IMR-90 (cell line): ENCODE results near the gene KCNAB2. TPM values are rescaled to one million over a fixed set of nuclear protein-coding genes. Genes with fewer than 3 reads are reported as not detected.

ENCODE experiments used
- ATAC-seq: fragments of 200-7000 bp; cut with Tn5 transposase; 2 replicates; pipeline ENCODE4 v1.9.1; 2020; ENCODE audit warnings: low read depth, mild to moderate bottlenecking, moderate library complexity
- BruUV-seq: library from RNA; stranded (reverse); fragments of 400-500 nt; replicated peaks from 2 replicates; lab custom pipeline; 2021; lab: Mats Ljungman, UMichigan
- CTCF ChIA-PET: fragments of 300-600 bp; formaldehyde crosslinking; extraction: SDS; loops from one replicate; lab custom pipeline; 2021; ENCODE audit warnings: antibody characterized with exemption; lab: Yijun Ruan, JAX
- POLR2A ChIA-PET: fragments of 300-600 bp; sonication (Branson Sonifier 250); formaldehyde crosslinking; loops from one replicate; lab custom pipeline; 2022; ENCODE audit warnings: antibody characterized with exemption; ENCODE audit not compliant: unreplicated experiment; lab: Charles Lee
- DNase-seq: peaks from one replicate; pipeline ENCODE4 v3.0.0; 2013
- H2AFZ ChIP-seq: replicated peaks from 2 replicates; pipeline ENCODE3; 2013; ENCODE audit warnings: low read length, mild to moderate bottlenecking; ENCODE audit not compliant: poor library complexity
- H2AK5ac ChIP-seq: 2 replicates; pipeline ENCODE4 v1.6.1; 2013; ENCODE audit warnings: low read depth, low read length, inconsistent platforms
- H2AK9ac ChIP-seq: replicated peaks from 2 replicates; pipeline ENCODE3; 2013; ENCODE audit warnings: mild to moderate bottlenecking, low read depth, low read length, moderate library complexity; ENCODE audit not compliant: poor library complexity
- H2BK120ac ChIP-seq: 2 replicates; pipeline ENCODE4 v1.6.1; 2013; ENCODE audit warnings: low read depth, low read length, inconsistent platforms
- H2BK15ac ChIP-seq: 3 replicates; pipeline ENCODE4 v1.6.1; 2013; ENCODE audit warnings: low read depth, low read length, inconsistent platforms
- H2BK20ac ChIP-seq: 2 replicates; pipeline ENCODE4 v1.6.1; 2013; ENCODE audit warnings: low read depth, mild to moderate bottlenecking, inconsistent platforms, low read length, moderate library complexity
- H2BK5ac ChIP-seq: 2 replicates; pipeline ENCODE4 v1.6.1; 2013; ENCODE audit warnings: mild to moderate bottlenecking, low read depth, low read length, inconsistent platforms; ENCODE audit not compliant: poor library complexity, severe bottlenecking
- H3K14ac ChIP-seq: replicated peaks from 2 replicates; pipeline ENCODE4 v1.6.1; 2013; ENCODE audit warnings: low read depth, low read length, inconsistent platforms
- H3K18ac ChIP-seq: 2 replicates; pipeline ENCODE4 v1.6.1; 2013; ENCODE audit warnings: low read depth, low read length, control low read depth
- H3K23ac ChIP-seq: 2 replicates; pipeline ENCODE4 v1.6.1; 2013; ENCODE audit warnings: low read depth, low read length, inconsistent platforms
- H3K27ac ChIP-seq: 2 replicates; pipeline ENCODE4 v1.5.1; 2013; ENCODE audit warnings: mild to moderate bottlenecking, control low read depth, low read length; ENCODE audit not compliant: insufficient read depth
- H3K27me3 ChIP-seq: 2 replicates; pipeline ENCODE4 v1.6.1; 2013; ENCODE audit warnings: low read length; ENCODE audit not compliant: control insufficient read depth, insufficient read depth
- H3K36me3 ChIP-seq: 2 replicates; pipeline ENCODE4 v1.6.1; 2013; ENCODE audit warnings: low read length, mixed read lengths; ENCODE audit not compliant: control insufficient read depth, insufficient read depth
- H3K4ac ChIP-seq: 2 replicates; pipeline ENCODE4 v1.6.1; 2013; ENCODE audit warnings: low read depth, low read length, inconsistent platforms
- H3K4me1 ChIP-seq: 2 replicates; pipeline ENCODE4 v1.6.1; 2013; ENCODE audit warnings: low read length, mixed read lengths; ENCODE audit not compliant: control insufficient read depth, insufficient read depth
- H3K4me2 ChIP-seq: 2 replicates; pipeline ENCODE4 v1.6.1; 2013; ENCODE audit warnings: low read depth, mild to moderate bottlenecking, control low read depth, low read length, moderate library complexity
- H3K4me3 ChIP-seq: 2 replicates; pipeline ENCODE4 v1.5.1; 2013; ENCODE audit warnings: low read depth, mild to moderate bottlenecking, control low read depth, low read length, moderate library complexity; ENCODE audit not compliant: insufficient read depth
- H3K56ac ChIP-seq: 2 replicates; pipeline ENCODE4 v1.6.1; 2013; ENCODE audit warnings: low read length, inconsistent platforms; ENCODE audit not compliant: insufficient read depth; ENCODE audit errors: extremely low read depth
- H3K79me1 ChIP-seq, 2 experiments: 2 replicates each; pipeline ENCODE4 v1.6.1; 2013; ENCODE audit warnings: low read length in 2 of 2, inconsistent platforms in 1 of 2, low read depth in 1 of 2
- H3K9ac ChIP-seq: 2 replicates; pipeline ENCODE4 v1.6.1; 2013; ENCODE audit warnings: low read depth, low read length, control low read depth
- H3K9me1 ChIP-seq: 2 replicates; pipeline ENCODE4 v1.6.1; 2013; ENCODE audit warnings: low read length, inconsistent platforms; ENCODE audit not compliant: insufficient read depth
- H3K9me3 ChIP-seq: 2 replicates; pipeline ENCODE4 v1.6.1; 2013; ENCODE audit warnings: low read length; ENCODE audit not compliant: control insufficient read depth, insufficient read depth
- H4K20me1 ChIP-seq: 2 replicates; pipeline ENCODE4 v1.6.1; 2013; ENCODE audit warnings: low read length, inconsistent platforms; ENCODE audit not compliant: insufficient read depth
- H4K5ac ChIP-seq: 2 replicates; pipeline ENCODE4 v1.6.1; 2013; ENCODE audit warnings: mild to moderate bottlenecking, low read depth, low read length, control low read depth
- H4K8ac ChIP-seq, 2 experiments: 2 replicates each; pipeline ENCODE4 v1.6.1; 2013; ENCODE audit warnings: low read depth in 2 of 2, low read length in 2 of 2, control low read depth in 1 of 2, inconsistent platforms in 1 of 2
- H4K91ac ChIP-seq: 2 replicates; pipeline ENCODE4 v1.6.1; 2013; ENCODE audit warnings: low read depth, low read length, inconsistent platforms; ENCODE audit not compliant: insufficient read depth
- CEBPB ChIP-seq: IDR thresholded peaks from 2 replicates; pipeline ENCODE4 v1.6.1; 2012; ENCODE audit warnings: low read depth, low read length, improper control_type of control experiment
- CHD1 ChIP-seq: IDR thresholded peaks from 2 replicates; pipeline ENCODE4 v1.6.1; 2012; ENCODE audit warnings: low read depth, low read length, improper control_type of control experiment
- FOS ChIP-seq: fragments of 150-350 bp; IDR thresholded peaks from 2 replicates; pipeline ENCODE4 v1.6.1; 2016; ENCODE audit warnings: low read depth, low read length
- MAZ ChIP-seq: IDR thresholded peaks from 2 replicates; pipeline ENCODE4 v1.6.1; 2012; ENCODE audit warnings: low read depth, mild to moderate bottlenecking, low read length, improper control_type of control experiment, moderate library complexity, borderline replicate concordance
- MXI1 ChIP-seq: IDR thresholded peaks from 2 replicates; pipeline ENCODE4 v1.6.1; 2012; ENCODE audit warnings: low read depth, mild to moderate bottlenecking, low read length, moderate library complexity, borderline replicate concordance
- NFE2L2 ChIP-seq: fragments of 150-350 bp; IDR thresholded peaks from 2 replicates; pipeline ENCODE4 v1.6.1; 2016; ENCODE audit warnings: low read depth, mild to moderate bottlenecking, low read length
- RAD21 ChIP-seq: IDR thresholded peaks from 2 replicates; pipeline ENCODE4 v1.6.1; 2012; ENCODE audit warnings: low read length, improper control_type of control experiment
- RFX5 ChIP-seq: IDR thresholded peaks from 2 replicates; pipeline ENCODE4 v1.8.0; 2012; ENCODE audit warnings: low read depth, mild to moderate bottlenecking, low read length, moderate library complexity
- WGBS, 2 experiments: methylation state at CpG; one replicate each; pipeline versions ENCODE4 v1.1.5 to v1.1.7; 2013; ENCODE audit warnings: missing lambda C conversion rate in 2 of 2; ENCODE audit not compliant: insufficient read length in 1 of 2; ENCODE audit errors: extremely low coverage in 2 of 2; 5-methylcytosine and 5-hydroxymethylcytosine counted together
- dilution Hi-C: fragments of 300-500 bp; cut with HindIII; formaldehyde crosslinking; loops from one replicate; pipeline ENCODE4 v1.14.3; 2018; ENCODE audit warnings: low sequenced_read_pairs; ENCODE audit not compliant: unreplicated experiment
- in situ Hi-C: fragments of 300-500 bp; cut with MboI; formaldehyde crosslinking; loops from 3 replicates; pipeline ENCODE4 v1.14.3; 2019; ENCODE audit warnings: low sequenced_read_pairs, inconsistent platforms, mixed read lengths
- intact Hi-C: fragments of 100-400 bp; cut with micrococcal nuclease; formaldehyde crosslinking; loops from 2 replicates; pipeline ENCODE4 v1.10.0; 2022
- polyA plus RNA-seq, 3 experiments: library from polyadenylated mRNA; depleted of rRNA; stranded (reverse); fragments of >200 nt; gene quantifications; 2 replicates each; pipeline ENCODE4 v1.2.3, GENCODE V29; 2012; ENCODE audit warnings: low replicate concordance in 1 of 3
- total RNA-seq: library from RNA; depleted of rRNA; stranded (reverse); fragments of >200 nt; gene quantifications from 2 replicates; pipeline ENCODE4 v1.2.3, GENCODE V29; 2012

KCNAB2 gene
- total and polyA plus RNA-seq, 2 of the 4 experiments (the other 2 are of a cell fraction), result 1.3 to 4.2 TPM

GRCh38 chr1:6099787-6100765 lies 54.4 kb downstream of the KCNAB2 start:
- Histone ChIP-seq H3K9ac (no peak overlapping the region), H3K4me3 (no peak overlapping the region), H3K14ac (no peak overlapping the region), H3K27me3 (peaks cover 29% of the 10 kb centered on the region; the same call in 1 of the 2 replicates), H3K18ac (no peak overlapping the region), H3K27ac (no peak overlapping the region), H3K79me1 (no peaks in the 10 kb centered on the region), H2BK20ac (no peak overlapping the region), H2AK9ac (no peak overlapping the region), H3K4ac (no peak overlapping the region), H4K20me1 (no peaks in the 10 kb centered on the region), H2AFZ (no peak overlapping the region), H3K9me3 (no peaks in the 10 kb centered on the region), H2BK120ac (no peak overlapping the region), H3K4me2 (no peak overlapping the region), H4K5ac (no peak overlapping the region), H2BK15ac (no peak overlapping the region), H2AK5ac (no peak overlapping the region), H3K36me3 (no peaks in the 10 kb centered on the region), H3K9me1 (no peaks in the 10 kb centered on the region), H2BK5ac (no peak overlapping the region), H4K91ac (no peak overlapping the region), H3K4me1 (no peaks in the 10 kb centered on the region; the same call in 1 of the 2 replicates), H4K8ac (no peak overlapping the region), H3K56ac (no peak overlapping the region), H3K23ac (no peak overlapping the region)
- dilution Hi-C loops, result no loop called here
- WGBS, 2 experiments, result 71% methylated on average over 3 of the region's 27 CpGs; no CpG with 5 or more reads in 1 of the 2 experiments
- ATAC-seq (no peak), DNase-seq (no peak)
- in situ Hi-C loops, result no loop called here
- ChIA-PET CTCF (no interaction called here), POLR2A (no interaction called here)
- TF ChIP-seq FOS (no peak), CHD1 (no peak), CEBPB (no peak), MAZ (no peak), NFE2L2 (no peak), RAD21 (0 out of 2 replicates have a peak, but pooled peaks have one; percentile 5), RFX5 (no peak), MXI1 (no peak)
- intact Hi-C loops, result no loop called here
- BruUV-seq, result no TSS peak
